Fibroblast of mammary gland (primary cell): ENCODE measurements around the gene C10orf67.

Source experiments
- DNase-seq: peaks from one replicate; pipeline ENCODE4 v3.0.0-alpha.2; 2010; ENCODE audit warnings: low read depth
- H3K4me3 ChIP-seq: 2 replicates; pipeline ENCODE4 v1.5.1; 2011; ENCODE audit warnings: low read depth, mild to moderate bottlenecking, low read length, moderate library complexity; ENCODE audit not compliant: control insufficient read depth
- CTCF ChIP-seq: conservative IDR thresholded peaks from 2 replicates; pipeline ENCODE4 v1.5.1; 2011; ENCODE audit warnings: low read depth, low read length, inconsistent platforms; ENCODE audit not compliant: control insufficient read depth, insufficient read depth

Gene C10orf67

GRCh38 chr10:23238015-23238414 lies 106.6 kb downstream of the C10orf67 start:
- H3K4me3 ChIP-seq, result no peak overlapping the region
- TF ChIP-seq CTCF, result no peak
- DNase-seq, result no peak

GRCh38 chr10:23230582-23230981 lies 114.0 kb downstream of the C10orf67 start:
- DNase-seq, result no peak
- TF ChIP-seq CTCF, result no peak

GRCh38 chr10:23217471-23217870 lies 127.1 kb downstream of the C10orf67 start:
- no peak for TF ChIP-seq CTCF
- no peak overlapping the region for H3K4me3 ChIP-seq
- DNase-seq, result no peak

More at GRCh38 chr10:23230582-23230981, 114.0 kb downstream of the C10orf67 start:
- no peak overlapping the region for H3K4me3 ChIP-seq

- TF ChIP-seq CTCF, result no peak
- no peak overlapping the region for H3K4me3 ChIP-seq
These were observed 138.5 kb downstream of the C10orf67 start for GRCh38 chr10:23205972-23206642.

GRCh38 chr10:23204773-23205172 lies 139.8 kb downstream of the C10orf67 start:
- no peak overlapping the region for H3K4me3 ChIP-seq
- no peak for DNase-seq
- no peak for TF ChIP-seq CTCF

More at GRCh38 chr10:23205972-23206642, 138.5 kb downstream of the C10orf67 start:
- no peak for DNase-seq

GRCh38 chr10:23203369-23204325 lies 140.9 kb downstream of the C10orf67 start:
- no peak for TF ChIP-seq CTCF
- no peak for DNase-seq
- H3K4me3 ChIP-seq, result no peak overlapping the region
